K562 (cell line): ENCODE results near the gene CAPRIN1. TPM values are rescaled to one million over a fixed set of nuclear protein-coding genes. Genes with fewer than 3 reads are reported as not detected.

ENCODE experiments used
- HMGN3 ChIP-seq: IDR thresholded peaks from 2 replicates; pipeline ENCODE4 v1.6.1; 2011; ENCODE audit warnings: borderline replicate concordance, low read depth, mild to moderate bottlenecking, mixed read lengths, low read length; ENCODE audit not compliant: insufficient read length; ENCODE audit errors: extremely low read depth
- ILF3 ChIP-seq: fragments of 450-650 bp; IDR thresholded peaks from 2 replicates; pipeline ENCODE4 v1.6.1; 2018; ENCODE audit warnings: antibody characterized with exemption, mild to moderate bottlenecking, moderate library complexity, borderline replicate concordance
- JUND ChIP-seq, 2 experiments: IDR thresholded peaks; 2 replicates in 1 of 2; 3 replicates in 1 of 2; pipeline ENCODE4 v1.6.1; 2011; ENCODE audit warnings: borderline replicate concordance in 2 of 2, low read depth in 2 of 2, low read length in 2 of 2, improper control_type of control experiment in 1 of 2, missing biosample characterization in 1 of 2, missing genetic modification characterization in 1 of 2, missing genetic modification reagents in 1 of 2
- KDM5B ChIP-seq: fragments of 200-600 bp; sonication (generic); IDR thresholded peaks from 2 replicates; pipeline ENCODE4 v1.6.1; 2012; ENCODE audit warnings: low read depth, mild to moderate bottlenecking, moderate library complexity, low read length, control low read depth, inconsistent platforms; ENCODE audit not compliant: insufficient replicate concordance
- MAFG ChIP-seq: fragments of 450-650 bp; conservative IDR thresholded peaks from 2 replicates; pipeline ENCODE4 v1.6.1; 2016; ENCODE audit warnings: missing genetic modification characterization, missing compliant biosample characterization
- MAFK ChIP-seq: IDR thresholded peaks from 2 replicates; pipeline ENCODE4 v1.6.1; 2011; ENCODE audit warnings: low read length, improper control_type of control experiment
- NONO ChIP-seq, 2 experiments: fragments of 200-400 bp in 1 of 2; fragments of 450-650 bp in 1 of 2; formaldehyde crosslinking in 1 of 2; IDR thresholded peaks; 2 replicates each; pipeline ENCODE4 v1.6.1; 2017; ENCODE audit warnings: low read depth in 2 of 2, mild to moderate bottlenecking in 2 of 2, moderate library complexity in 2 of 2, low read length in 1 of 2
- PML ChIP-seq: IDR thresholded peaks from 2 replicates; pipeline ENCODE4 v1.6.1; 2012; ENCODE audit warnings: low read length, inconsistent platforms
- RBM39 ChIP-seq: fragments of 200-400 bp; formaldehyde crosslinking; optimal IDR thresholded peaks from 2 replicates; pipeline ENCODE3; 2018; ENCODE audit warnings: low read depth, low read length
- SIRT6 ChIP-seq: IDR thresholded peaks from one replicate; pipeline ENCODE4 v1.6.1; 2012; ENCODE audit warnings: low read depth, mild to moderate bottlenecking, control low read depth, inconsistent platforms, low read length, moderate library complexity
- SMAD4 ChIP-seq: fragments of 250-450 bp; sonication (Bioruptor Pico); conservative IDR thresholded peaks from 2 replicates; pipeline ENCODE4 v1.8.0; 2021; ENCODE audit warnings: inconsistent platforms, mild to moderate bottlenecking, moderate library complexity
- TAF1 ChIP-seq: IDR thresholded peaks from 2 replicates; pipeline ENCODE4 v1.6.1; 2011; ENCODE audit warnings: mild to moderate bottlenecking, low read length, moderate library complexity; ENCODE audit not compliant: insufficient read depth, control insufficient read depth, severe bottlenecking; ENCODE audit errors: extremely low read depth
- ZFX ChIP-seq: sonication (generic); formaldehyde crosslinking; IDR thresholded peaks from 2 replicates; pipeline ENCODE4 v1.8.0; 2022; ENCODE audit warnings: mild to moderate bottlenecking, missing genetic modification reagents, moderate library complexity
- ZNF263 ChIP-seq: sonication (generic); formaldehyde crosslinking; IDR thresholded peaks from 2 replicates; pipeline ENCODE4 v1.8.0; 2022; ENCODE audit warnings: mild to moderate bottlenecking, missing genetic modification reagents, borderline replicate concordance
- ZNF41 ChIP-seq: fragments of 250-450 bp; sonication (Bioruptor Pico); conservative IDR thresholded peaks from 2 replicates; pipeline ENCODE4 v1.4.0; 2020; ENCODE audit warnings: mild to moderate bottlenecking
- ZNF436 ChIP-seq: fragments of 250-450, 450-650 bp; sonication (Bioruptor Pico); formaldehyde crosslinking; IDR thresholded peaks from 2 replicates; pipeline ENCODE4 v1.7.0; 2020; ENCODE audit warnings: mild to moderate bottlenecking
- polyA plus RNA-seq, 8 experiments: library from polyadenylated mRNA; depleted of rRNA in 4 of 8; stranded (reverse) in 5 of 8; unstranded in 3 of 8; fragments of >200 nt; fragmentation: Nextera tagmentation in 2 of 8; fragmentation: Illumina TruSeq in 1 of 8; extraction: Ambion mirVana in 2 of 8; extraction: Trizol in 1 of 8; gene quantifications; 2 replicates each; pipeline versions ENCODE4 v1.2.1 to v1.2.3, GENCODE V29; 2011 to 2014; ENCODE audit warnings: inconsistent platforms in 1 of 8, missing spikeins in 1 of 8
- total RNA-seq, 7 experiments: library from RNA; depleted of rRNA in 6 of 7; stranded (reverse); fragments of >200 nt in 6 of 7; fragmentation: Illumina TruSeq in 2 of 7; extraction: Trizol in 2 of 7; gene quantifications; 2 replicates each; pipeline versions ENCODE4 v1.2.1 to v1.2.3, GENCODE V29; 2011 to 2021; ENCODE audit warnings: low replicate concordance in 1 of 7
- TF ChIP-seq, protein P1 (sequence below): IDR thresholded peaks from 2 replicates; pipeline ENCODE4 v1.6.1; 2016; ENCODE audit warnings: missing genetic modification characterization, missing compliant biosample characterization
- TF ChIP-seq, protein P2 (sequence below): fragments of 450-650 bp; formaldehyde crosslinking; IDR thresholded peaks from 2 replicates; pipeline ENCODE4 v1.4.0; 2020; ENCODE audit warnings: mild to moderate bottlenecking, mixed read lengths
- TF ChIP-seq, protein P3 (sequence below), 2 experiments: fragments of 450-650 bp; IDR thresholded peaks; 2 replicates each; pipeline ENCODE4 v1.6.1; 2018; ENCODE audit warnings: mild to moderate bottlenecking in 2 of 2, low read depth in 1 of 2; ENCODE audit not compliant: partially characterized antibody in 2 of 2

Gene CAPRIN1
- total and polyA plus RNA-seq, 9 of the 15 experiments (the other 6 are each of a cell fraction or from before 2014, with no cell fraction given) = 49.6 to 271 (median 244) TPM

DNA sequence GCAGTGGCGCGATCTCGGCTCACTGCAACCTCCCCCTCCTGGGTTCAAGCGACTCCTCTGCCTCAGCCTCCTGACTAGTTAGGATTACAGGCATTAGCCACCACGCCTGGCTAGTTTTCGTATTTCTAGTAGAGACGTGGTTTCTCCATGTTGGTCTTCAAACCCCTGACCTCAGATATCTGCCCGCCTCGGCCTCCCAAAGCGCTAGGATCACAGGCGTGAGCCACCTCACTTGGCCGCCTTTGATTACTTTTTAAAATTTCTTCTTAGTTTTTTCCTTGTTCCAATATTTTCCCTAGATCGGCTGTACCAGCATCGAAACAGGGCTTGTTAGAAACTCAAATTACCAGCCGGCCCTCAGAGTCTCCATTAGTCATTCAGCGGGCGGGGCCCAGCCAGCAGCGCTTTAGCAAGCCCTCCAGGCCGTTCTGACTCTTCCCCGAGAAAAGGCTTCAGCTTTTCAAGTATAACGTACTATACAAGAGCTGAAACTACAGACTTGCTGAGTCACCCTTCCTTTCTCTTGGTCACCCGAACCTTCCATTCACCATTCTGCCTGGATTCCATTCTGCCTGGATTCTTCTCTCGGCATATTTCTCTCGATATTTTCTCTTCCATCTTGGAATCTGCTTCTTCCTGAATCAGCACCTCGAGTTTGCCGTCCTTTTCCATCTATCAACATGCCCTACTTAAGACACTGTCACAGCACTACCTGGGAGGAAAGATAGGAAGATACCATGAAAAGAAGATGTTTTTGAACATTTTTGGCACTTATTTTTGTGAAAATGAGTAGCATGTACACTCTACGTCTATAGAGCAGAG, 6.7 kb upstream of the CAPRIN1 start (continued):
- TF ChIP-seq MAFK (peak; percentile 94), ILF3 (no peak), RBM39 (no peak), HMGN3 (no peak), ZNF436 (CRISPR knock-in tag) (no peak), PML (no peak), MAFG (tag) (peak; percentile 100), KDM5B (peak; percentile 55), NONO (IDR thresholded peaks at IDR 0.05; ENCODE audit: low read depth in 2 of 2, low read length in 1 of 2) (no peak), SMAD4 (no peak; the same call in 1 of the 2 replicates), JUND (IDR thresholded peaks at IDR 0.05; ENCODE audit: borderline replicate concordance, low read depth, low read length) (peak; percentile 38; the same call in 1 of the 2 replicates), JUND (tag; IDR thresholded peaks at IDR 0.05; ENCODE audit: borderline replicate concordance, low read depth, low read length) (peak; percentile 65; the same call in 2 of the 3 replicates), ZNF41 (CRISPR knock-in tag) (no peak), SIRT6 (no peak), ZFX (CRISPR knock-in tag) (peak; percentile 81), ZNF263 (0 out of 2 replicates have a peak, but pooled peaks have one; percentile 16), TAF1 (peak; percentile 72)
- TF ChIP-seq, protein P1, sequence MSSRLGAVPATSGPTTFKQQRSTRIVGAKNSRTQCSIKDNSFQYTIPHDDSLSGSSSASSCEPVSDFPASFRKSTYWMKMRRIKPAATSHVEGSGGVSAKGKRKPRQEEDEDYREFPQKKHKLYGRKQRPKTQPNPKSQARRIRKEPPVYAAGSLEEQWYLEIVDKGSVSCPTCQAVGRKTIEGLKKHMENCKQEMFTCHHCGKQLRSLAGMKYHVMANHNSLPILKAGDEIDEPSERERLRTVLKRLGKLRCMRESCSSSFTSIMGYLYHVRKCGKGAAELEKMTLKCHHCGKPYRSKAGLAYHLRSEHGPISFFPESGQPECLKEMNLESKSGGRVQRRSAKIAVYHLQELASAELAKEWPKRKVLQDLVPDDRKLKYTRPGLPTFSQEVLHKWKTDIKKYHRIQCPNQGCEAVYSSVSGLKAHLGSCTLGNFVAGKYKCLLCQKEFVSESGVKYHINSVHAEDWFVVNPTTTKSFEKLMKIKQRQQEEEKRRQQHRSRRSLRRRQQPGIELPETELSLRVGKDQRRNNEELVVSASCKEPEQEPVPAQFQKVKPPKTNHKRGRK (tag) = no peak
- TF ChIP-seq, protein P2, sequence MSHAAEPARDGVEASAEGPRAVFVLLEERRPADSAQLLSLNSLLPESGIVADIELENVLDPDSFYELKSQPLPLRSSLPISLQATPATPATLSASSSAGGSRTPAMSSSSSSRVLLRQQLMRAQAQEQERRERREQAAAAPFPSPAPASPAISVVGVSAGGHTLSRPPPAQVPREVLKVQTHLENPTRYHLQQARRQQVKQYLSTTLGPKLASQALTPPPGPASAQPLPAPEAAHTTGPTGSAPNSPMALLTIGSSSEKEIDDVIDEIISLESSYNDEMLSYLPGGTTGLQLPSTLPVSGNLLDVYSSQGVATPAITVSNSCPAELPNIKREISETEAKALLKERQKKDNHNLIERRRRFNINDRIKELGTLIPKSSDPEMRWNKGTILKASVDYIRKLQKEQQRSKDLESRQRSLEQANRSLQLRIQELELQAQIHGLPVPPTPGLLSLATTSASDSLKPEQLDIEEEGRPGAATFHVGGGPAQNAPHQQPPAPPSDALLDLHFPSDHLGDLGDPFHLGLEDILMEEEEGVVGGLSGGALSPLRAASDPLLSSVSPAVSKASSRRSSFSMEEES (CRISPR knock-in tag) = no peak
- TF ChIP-seq, protein P3, sequence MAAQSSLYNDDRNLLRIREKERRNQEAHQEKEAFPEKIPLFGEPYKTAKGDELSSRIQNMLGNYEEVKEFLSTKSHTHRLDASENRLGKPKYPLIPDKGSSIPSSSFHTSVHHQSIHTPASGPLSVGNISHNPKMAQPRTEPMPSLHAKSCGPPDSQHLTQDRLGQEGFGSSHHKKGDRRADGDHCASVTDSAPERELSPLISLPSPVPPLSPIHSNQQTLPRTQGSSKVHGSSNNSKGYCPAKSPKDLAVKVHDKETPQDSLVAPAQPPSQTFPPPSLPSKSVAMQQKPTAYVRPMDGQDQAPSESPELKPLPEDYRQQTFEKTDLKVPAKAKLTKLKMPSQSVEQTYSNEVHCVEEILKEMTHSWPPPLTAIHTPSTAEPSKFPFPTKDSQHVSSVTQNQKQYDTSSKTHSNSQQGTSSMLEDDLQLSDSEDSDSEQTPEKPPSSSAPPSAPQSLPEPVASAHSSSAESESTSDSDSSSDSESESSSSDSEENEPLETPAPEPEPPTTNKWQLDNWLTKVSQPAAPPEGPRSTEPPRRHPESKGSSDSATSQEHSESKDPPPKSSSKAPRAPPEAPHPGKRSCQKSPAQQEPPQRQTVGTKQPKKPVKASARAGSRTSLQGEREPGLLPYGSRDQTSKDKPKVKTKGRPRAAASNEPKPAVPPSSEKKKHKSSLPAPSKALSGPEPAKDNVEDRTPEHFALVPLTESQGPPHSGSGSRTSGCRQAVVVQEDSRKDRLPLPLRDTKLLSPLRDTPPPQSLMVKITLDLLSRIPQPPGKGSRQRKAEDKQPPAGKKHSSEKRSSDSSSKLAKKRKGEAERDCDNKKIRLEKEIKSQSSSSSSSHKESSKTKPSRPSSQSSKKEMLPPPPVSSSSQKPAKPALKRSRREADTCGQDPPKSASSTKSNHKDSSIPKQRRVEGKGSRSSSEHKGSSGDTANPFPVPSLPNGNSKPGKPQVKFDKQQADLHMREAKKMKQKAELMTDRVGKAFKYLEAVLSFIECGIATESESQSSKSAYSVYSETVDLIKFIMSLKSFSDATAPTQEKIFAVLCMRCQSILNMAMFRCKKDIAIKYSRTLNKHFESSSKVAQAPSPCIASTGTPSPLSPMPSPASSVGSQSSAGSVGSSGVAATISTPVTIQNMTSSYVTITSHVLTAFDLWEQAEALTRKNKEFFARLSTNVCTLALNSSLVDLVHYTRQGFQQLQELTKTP (IDR thresholded peaks at IDR 0.05; ENCODE audit: low read depth in 1 of 2, partially characterized antibody in 2 of 2) = peak in 1 of 2 experiments; percentile 57
